MM.1S (cell line): ENCODE data around the gene CAPN8.
A peak's percentile ranks its signal among the peaks of the same experiment; 100 is the strongest.

Experiments used
- DNase-seq: peaks from one replicate; pipeline ENCODE4 v3.0.0-alpha.2; 2015
- H2AFZ ChIP-seq: fragments of 300-600 bp; sonication (generic); 2 replicates; pipeline ENCODE4 v1.6.0; 2016; ENCODE audit warnings: antibody characterized with exemption, low read length
- H3F3A ChIP-seq: fragments of 300-600 bp; sonication (generic); 2 replicates; pipeline ENCODE4 v1.6.1; 2016; ENCODE audit warnings: mild to moderate bottlenecking, antibody characterized with exemption, low read length, moderate library complexity, mixed read lengths; ENCODE audit not compliant: insufficient read depth
- H3K27ac ChIP-seq: fragments of 300-600 bp; sonication (generic); 2 replicates; pipeline ENCODE4 v1.5.1; 2016; ENCODE audit warnings: mild to moderate bottlenecking, low read length
- H3K27me3 ChIP-seq: fragments of 300-600 bp; sonication (generic); replicated peaks from 2 replicates; pipeline ENCODE4 v1.6.0; 2016; ENCODE audit warnings: low read length; ENCODE audit not compliant: insufficient read depth
- H3K36me3 ChIP-seq: fragments of 300-600 bp; sonication (generic); replicated peaks from 2 replicates; pipeline ENCODE4 v1.6.1; 2016; ENCODE audit warnings: mild to moderate bottlenecking, low read length, mixed read lengths; ENCODE audit not compliant: insufficient read depth
- H3K4me1 ChIP-seq: fragments of 300-600 bp; sonication (generic); 2 replicates; pipeline ENCODE4 v1.6.1; 2016; ENCODE audit warnings: low read length, mixed read lengths
- H3K4me2 ChIP-seq: fragments of 300-600 bp; sonication (generic); 2 replicates; pipeline ENCODE4 v1.6.0; 2016; ENCODE audit warnings: low read depth, low read length
- H3K4me3 ChIP-seq: fragments of 300-600 bp; sonication (generic); 2 replicates; pipeline ENCODE4 v1.5.1; 2016; ENCODE audit warnings: low read length, mixed read lengths
- H3K79me2 ChIP-seq: fragments of 300-600 bp; sonication (generic); 2 replicates; pipeline ENCODE4 v1.6.1; 2016; ENCODE audit warnings: mixed run types, low read length, mixed read lengths
- H3K9ac ChIP-seq: fragments of 300-600 bp; sonication (generic); 2 replicates; pipeline ENCODE4 v1.6.1; 2016; ENCODE audit warnings: low read length, mixed read lengths
- H3K9me2 ChIP-seq: fragments of 300-600 bp; sonication (generic); replicated peaks from 2 replicates; pipeline ENCODE4 v1.6.1; 2016; ENCODE audit warnings: mild to moderate bottlenecking, low read length, mixed read lengths; ENCODE audit not compliant: insufficient read depth
- H3K9me3 ChIP-seq: fragments of 300-600 bp; sonication (generic); replicated peaks from 2 replicates; pipeline ENCODE4 v1.6.1; 2016; ENCODE audit warnings: mild to moderate bottlenecking, low read length, mixed read lengths; ENCODE audit not compliant: insufficient read depth
- H4K20me1 ChIP-seq: fragments of 300-600 bp; sonication (generic); 2 replicates; pipeline ENCODE4 v1.6.1; 2016; ENCODE audit warnings: mild to moderate bottlenecking, low read length, moderate library complexity, mixed read lengths; ENCODE audit not compliant: insufficient read depth
- EZH2 ChIP-seq: fragments of 300-600 bp; sonication (generic); optimal IDR thresholded peaks from 2 replicates; pipeline ENCODE3; 2017; ENCODE audit warnings: low read depth, mild to moderate bottlenecking, antibody characterized with exemption, low read length, mixed read lengths
- EZH2phosphoT487 ChIP-seq: fragments of 300-600 bp; sonication (generic); IDR thresholded peaks from 2 replicates; pipeline ENCODE4 v1.6.1; 2018; ENCODE audit warnings: antibody characterized with exemption, low read length
- TF ChIP-seq, protein P1 (sequence below): fragments of 300-600 bp; sonication (generic); IDR thresholded peaks from 2 replicates; pipeline ENCODE4 v1.5.1; 2016; ENCODE audit warnings: antibody characterized with exemption, low read length, mixed read lengths

CAPN8 gene

DNA sequence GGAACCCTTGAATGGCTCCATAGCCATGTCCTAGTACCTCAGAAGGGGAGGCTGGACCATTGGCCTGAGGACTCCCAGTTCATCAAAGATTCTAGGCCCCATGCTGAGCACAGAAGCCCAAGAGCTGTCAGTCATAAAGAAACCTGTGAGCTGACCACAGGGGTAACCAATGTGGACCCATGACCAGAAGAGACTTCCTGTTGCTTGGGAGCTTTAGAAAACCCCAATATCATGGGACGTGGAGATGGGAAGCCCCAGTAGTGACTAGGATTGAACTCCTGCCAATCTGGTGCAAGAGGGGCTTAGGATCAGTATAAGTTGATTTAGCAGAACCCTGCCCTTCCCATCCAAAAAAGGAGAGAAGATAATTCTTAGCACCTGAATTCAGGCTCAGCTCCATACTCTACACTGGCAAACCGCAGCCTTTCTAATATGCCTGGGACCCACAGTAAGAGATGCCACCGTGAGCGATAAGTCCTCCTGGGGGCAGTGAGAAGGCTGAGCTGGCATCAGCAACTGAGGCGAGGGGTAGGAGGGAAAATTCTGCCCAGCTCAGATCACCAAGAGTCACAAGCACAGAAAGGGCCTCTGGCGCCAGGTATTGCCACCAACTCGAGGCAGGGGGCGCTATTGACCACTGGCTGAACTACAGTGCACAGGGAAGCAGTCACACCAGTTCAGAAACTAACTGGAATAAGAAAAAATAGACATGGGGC lies 108.9 kb downstream of the CAPN8 start:
- TF ChIP-seq EZH2 = no peak
- TF ChIP-seq, protein P1, sequence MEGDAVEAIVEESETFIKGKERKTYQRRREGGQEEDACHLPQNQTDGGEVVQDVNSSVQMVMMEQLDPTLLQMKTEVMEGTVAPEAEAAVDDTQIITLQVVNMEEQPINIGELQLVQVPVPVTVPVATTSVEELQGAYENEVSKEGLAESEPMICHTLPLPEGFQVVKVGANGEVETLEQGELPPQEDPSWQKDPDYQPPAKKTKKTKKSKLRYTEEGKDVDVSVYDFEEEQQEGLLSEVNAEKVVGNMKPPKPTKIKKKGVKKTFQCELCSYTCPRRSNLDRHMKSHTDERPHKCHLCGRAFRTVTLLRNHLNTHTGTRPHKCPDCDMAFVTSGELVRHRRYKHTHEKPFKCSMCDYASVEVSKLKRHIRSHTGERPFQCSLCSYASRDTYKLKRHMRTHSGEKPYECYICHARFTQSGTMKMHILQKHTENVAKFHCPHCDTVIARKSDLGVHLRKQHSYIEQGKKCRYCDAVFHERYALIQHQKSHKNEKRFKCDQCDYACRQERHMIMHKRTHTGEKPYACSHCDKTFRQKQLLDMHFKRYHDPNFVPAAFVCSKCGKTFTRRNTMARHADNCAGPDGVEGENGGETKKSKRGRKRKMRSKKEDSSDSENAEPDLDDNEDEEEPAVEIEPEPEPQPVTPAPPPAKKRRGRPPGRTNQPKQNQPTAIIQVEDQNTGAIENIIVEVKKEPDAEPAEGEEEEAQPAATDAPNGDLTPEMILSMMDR = peak; percentile 93
- DNase-seq = peak; percentile 60

GRCh38 chr1:223553957-223554356 lies 111.5 kb downstream of the CAPN8 start:
- Histone ChIP-seq H3K9me2 (no peaks in the 10 kb centered on the region), H3K79me2 (no peaks in the 10 kb centered on the region), H3K4me1 (no peaks in the 10 kb centered on the region), H2AFZ (no peak overlapping the region), H3K4me2 (no peak overlapping the region), H3K27ac (no peak overlapping the region), H3K9ac (no peak overlapping the region), H3K36me3 (no peaks in the 10 kb centered on the region), H4K20me1 (no peaks in the 10 kb centered on the region), H3K9me3 (no peaks in the 10 kb centered on the region), H3F3A (no peaks in the 10 kb centered on the region), H3K27me3 (no peaks in the 10 kb centered on the region), H3K4me3 (no peak overlapping the region)
- TF ChIP-seq EZH2 (no peak), EZH2phosphoT487 (no peak)
- TF ChIP-seq, protein P1 = no peak
- DNase-seq = no peak

More for the DNA sequence above, 108.9 kb downstream of the CAPN8 start:
- H3K27me3 ChIP-seq = no peaks in the 10 kb centered on the region
- no peaks in the 10 kb centered on the region for H3K36me3 ChIP-seq
- no peaks in the 10 kb centered on the region for H3K4me1 ChIP-seq
- no peak overlapping the region for H2AFZ ChIP-seq
- H3K9me2 ChIP-seq = no peaks in the 10 kb centered on the region
- no peak overlapping the region for H3K4me3 ChIP-seq
- no peaks in the 10 kb centered on the region for H3F3A ChIP-seq
- H3K9ac ChIP-seq = no peak overlapping the region
- H3K9me3 ChIP-seq = no peaks in the 10 kb centered on the region
- H3K4me2 ChIP-seq = no peak overlapping the region
- no peak overlapping the region for H3K27ac ChIP-seq
- H3K79me2 ChIP-seq = no peaks in the 10 kb centered on the region
- H4K20me1 ChIP-seq = no peaks in the 10 kb centered on the region

GRCh38 chr1:223551610-223552009 lies 113.9 kb downstream of the CAPN8 start:
- no peaks in the 10 kb centered on the region for H4K20me1 ChIP-seq
- H3K9me2 ChIP-seq = no peaks in the 10 kb centered on the region
- no peaks in the 10 kb centered on the region for H3K36me3 ChIP-seq
- no peak overlapping the region for H3K9ac ChIP-seq
- H3K27ac ChIP-seq = no peak overlapping the region
- H3F3A ChIP-seq = no peaks in the 10 kb centered on the region
- no peaks in the 10 kb centered on the region for H3K9me3 ChIP-seq
- H3K79me2 ChIP-seq = no peaks in the 10 kb centered on the region
- no peak overlapping the region for H2AFZ ChIP-seq
- no peaks in the 10 kb centered on the region for H3K27me3 ChIP-seq
- no peaks in the 10 kb centered on the region for H3K4me1 ChIP-seq
- H3K4me3 ChIP-seq = no peak overlapping the region
- TF ChIP-seq EZH2phosphoT487 (no peak), EZH2 (no peak)
- TF ChIP-seq, protein P1 = no peak
- H3K4me2 ChIP-seq = no peak overlapping the region
- DNase-seq = no peak
